K562 (cell line): ENCODE measurements around the gene TM7SF2. TPM values are rescaled to one million over a fixed set of nuclear protein-coding genes. Genes with fewer than 3 reads are reported as not detected.

ENCODE experiments used
- CEBPZ ChIP-seq: fragments of 150-350 bp; IDR thresholded peaks from 2 replicates; pipeline ENCODE4 v1.6.1; 2014; ENCODE audit warnings: low read depth, mild to moderate bottlenecking, low read length, borderline replicate concordance
- CHD4 ChIP-seq: fragments of 200-600 bp; sonication (generic); IDR thresholded peaks from 3 replicates; pipeline ENCODE4 v1.6.1; 2012; ENCODE audit warnings: low read depth, mild to moderate bottlenecking, mixed read lengths, low read length, inconsistent platforms; ENCODE audit not compliant: insufficient read depth, insufficient replicate concordance, poor library complexity, severe bottlenecking
- E4F1 ChIP-seq: fragments of 250-450 bp; sonication (Bioruptor Pico); IDR thresholded peaks from 2 replicates; pipeline ENCODE4 v1.5.0; 2021; ENCODE audit warnings: mild to moderate bottlenecking, borderline replicate concordance
- MECOM ChIP-seq: fragments of 250-450 bp; sonication (Bioruptor Pico); IDR thresholded peaks from 2 replicates; pipeline ENCODE4 v1.8.0; 2022; ENCODE audit warnings: inconsistent platforms
- NFYB ChIP-seq: IDR thresholded peaks from 2 replicates; pipeline ENCODE4 v1.6.1; 2011; ENCODE audit warnings: mild to moderate bottlenecking, moderate library complexity; ENCODE audit not compliant: insufficient read length; ENCODE audit errors: extremely low read depth
- PPARD ChIP-seq: fragments of 250-450 bp; sonication (Bioruptor Pico); IDR thresholded peaks from 2 replicates; pipeline ENCODE4 v1.8.0; 2022; ENCODE audit warnings: inconsistent platforms, mild to moderate bottlenecking, moderate library complexity
- RUNX1 ChIP-seq: sonication (generic); IDR thresholded peaks from 2 replicates; pipeline ENCODE4 v1.6.1; 2016; ENCODE audit warnings: antibody characterized with exemption, low read depth
- SREBF2 ChIP-seq: sonication (generic); formaldehyde crosslinking; IDR thresholded peaks from 2 replicates; pipeline ENCODE4 v1.4.0; 2020; ENCODE audit warnings: mild to moderate bottlenecking, missing genetic modification reagents
- STAT6 ChIP-seq: sonication (generic); formaldehyde crosslinking; IDR thresholded peaks from 2 replicates; pipeline ENCODE4 v1.8.1; 2023; ENCODE audit warnings: mild to moderate bottlenecking, missing genetic modification reagents
- TAF9B ChIP-seq: fragments of 450-650 bp; IDR thresholded peaks from 2 replicates; pipeline ENCODE4 v1.6.1; 2018; ENCODE audit warnings: mild to moderate bottlenecking; ENCODE audit not compliant: partially characterized antibody
- XRCC4 ChIP-seq: IDR thresholded peaks from one replicate; pipeline ENCODE4 v1.6.1; 2011; ENCODE audit not compliant: insufficient read depth, insufficient read length; ENCODE audit errors: extremely low read depth
- ZFP1 ChIP-seq: fragments of 450-650 bp; formaldehyde crosslinking; IDR thresholded peaks from 2 replicates; pipeline ENCODE4 v1.4.0; 2020; ENCODE audit warnings: mild to moderate bottlenecking, mixed read lengths
- ZNF518B ChIP-seq: fragments of 250-450 bp; sonication (Bioruptor Pico); IDR thresholded peaks from 2 replicates; pipeline ENCODE4 v1.5.0; 2021; ENCODE audit warnings: mild to moderate bottlenecking, moderate library complexity
- polyA plus RNA-seq, 8 experiments: library from polyadenylated mRNA; depleted of rRNA in 4 of 8; stranded (reverse) in 5 of 8; unstranded in 3 of 8; fragments of >200 nt; fragmentation: Nextera tagmentation in 2 of 8; fragmentation: Illumina TruSeq in 1 of 8; extraction: Ambion mirVana in 2 of 8; extraction: Trizol in 1 of 8; gene quantifications; 2 replicates each; pipeline versions ENCODE4 v1.2.1 to v1.2.3, GENCODE V29; 2011 to 2014; ENCODE audit warnings: inconsistent platforms in 1 of 8, missing spikeins in 1 of 8
- total RNA-seq, 7 experiments: library from RNA; depleted of rRNA in 6 of 7; stranded (reverse); fragments of >200 nt in 6 of 7; fragmentation: Illumina TruSeq in 2 of 7; extraction: Trizol in 2 of 7; gene quantifications; 2 replicates each; pipeline versions ENCODE4 v1.2.1 to v1.2.3, GENCODE V29; 2011 to 2021; ENCODE audit warnings: low replicate concordance in 1 of 7

TM7SF2 gene
- total and polyA plus RNA-seq, 9 of the 15 experiments (the other 6 are each of a cell fraction or from before 2014, with no cell fraction given): 1.2 to 22.0 (median 14.3) TPM

GRCh38 chr11:65117206-65118096, 5.8 kb downstream of the TM7SF2 start, which contains the start of gene ZNHIT2 (continued):
- no peak for TF ChIP-seq XRCC4
- no peak for TF ChIP-seq TAF9B
- no peak for TF ChIP-seq CHD4
- TF ChIP-seq PPARD (CRISPR knock-in tag): no peak
- TF ChIP-seq CEBPZ: no peak
- TF ChIP-seq E4F1 (CRISPR knock-in tag): no peak
- TF ChIP-seq NFYB: no peak
- TF ChIP-seq ZNF518B (CRISPR knock-in tag): no peak
- 0 out of 2 replicates have a peak, but pooled peaks have one; percentile 25 for TF ChIP-seq RUNX1
- TF ChIP-seq ZFP1 (CRISPR knock-in tag): no peak
- TF ChIP-seq MECOM (CRISPR knock-in tag): no peak
- TF ChIP-seq SREBF2: no peak
- 0 out of 2 replicates have a peak, but pooled peaks have one; percentile 29 for TF ChIP-seq STAT6 (CRISPR knock-in tag)
